ENCODE results near the gene SGMS2. TPM values are rescaled to one million over a fixed set of nuclear protein-coding genes. Genes with fewer than 3 reads are reported as not detected.
A peak's percentile ranks its signal among the peaks of the same experiment; 100 is the strongest.

Gene SGMS2
- total and polyA plus RNA-seq, 2 of the 4 experiments (the other 2 are of a cell fraction), result 13.4 to 37.5 TPM

DNA sequence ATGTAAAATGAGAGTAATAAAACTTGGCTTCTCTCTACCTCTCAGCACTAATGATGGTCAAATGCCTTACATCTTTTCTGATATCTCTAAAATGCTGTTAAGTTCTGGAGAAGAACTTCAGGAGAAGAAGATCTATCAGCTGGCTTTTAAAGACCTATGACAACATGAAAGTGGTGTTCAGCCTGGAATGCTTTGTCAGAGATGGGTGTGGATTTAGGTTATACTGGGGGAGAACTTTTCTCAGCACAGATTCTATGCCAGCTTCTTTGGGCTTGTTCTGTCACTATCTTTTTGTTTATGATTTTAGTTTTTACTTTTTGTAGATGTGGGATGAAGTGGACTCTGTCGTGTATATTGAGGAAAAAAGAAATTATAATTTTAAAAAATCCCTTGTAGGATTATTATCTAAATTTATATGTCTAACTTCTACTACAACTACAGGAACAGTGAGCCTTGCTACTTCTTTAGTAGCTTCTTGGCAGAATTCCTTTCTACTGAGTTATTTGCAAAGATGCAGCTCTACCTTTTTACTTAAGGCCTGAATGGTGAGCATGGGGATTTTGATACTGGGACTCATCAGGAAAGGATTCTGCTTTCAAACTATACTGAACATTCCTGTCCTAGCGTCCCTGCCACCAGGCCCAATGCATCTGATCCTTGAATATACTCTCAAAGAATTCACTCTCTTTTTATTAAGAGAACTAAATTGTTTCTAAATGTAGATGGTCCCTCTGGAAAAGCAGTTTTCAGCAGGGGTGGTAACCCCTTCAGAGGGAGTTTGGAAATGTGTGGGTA is 126.2 kb downstream of the SGMS2 start (continued):
- TF ChIP-seq RFX5 (IDR thresholded peaks at IDR 0.05; ENCODE audit: low read depth, low read length) (no peak), SMC3 (IDR thresholded peaks at IDR 0.05; ENCODE audit: low read depth, low read length) (no peak)

DNA sequence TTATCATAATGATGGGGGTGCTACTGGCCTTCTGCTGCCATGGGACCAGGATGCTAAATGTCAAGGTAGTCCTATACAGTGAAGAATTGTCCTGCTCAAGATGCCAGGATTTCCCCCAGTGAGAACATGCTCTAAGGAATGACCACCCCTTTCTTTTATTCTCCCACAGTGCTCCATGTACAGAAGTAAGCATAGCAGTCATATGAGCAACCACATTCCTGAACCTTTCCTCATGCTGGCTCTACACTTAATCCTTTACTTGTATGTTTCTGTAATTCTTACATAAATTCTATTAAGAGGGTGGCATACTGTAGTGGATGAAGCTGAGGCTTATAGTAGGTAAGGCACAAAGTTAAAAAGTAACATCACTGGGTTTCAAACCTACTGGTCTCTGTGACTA is 126.8 kb downstream of the SGMS2 start:
- no peaks in the 10 kb centered on the region for H3K27me3 ChIP-seq (ENCODE audit: control insufficient read depth, insufficient read depth, low read length)

More for the DNA sequence above, 126.8 kb downstream of the SGMS2 start:
- Histone ChIP-seq H4K20me1 (ENCODE audit: insufficient read depth, low read length) (no peaks in the 10 kb centered on the region), H3K27ac (ENCODE audit: insufficient read depth, low read length) (peak overlapping the region; percentile 35; the same call in 1 of the 2 replicates), H2BK15ac (ENCODE audit: low read depth, low read length) (peak overlapping the region; percentile 93; the same call in 2 of the 3 replicates), H3K4ac (ENCODE audit: low read depth, low read length) (peak overlapping the region; percentile 89), H2AK9ac (replicated peaks; ENCODE audit: low read depth, low read length, poor library complexity) (peak overlapping the region; percentile 71), H3K9ac (ENCODE audit: low read depth, low read length) (no peak overlapping the region), H4K91ac (ENCODE audit: insufficient read depth, low read depth, low read length) (peak overlapping the region; percentile 62), H3K23ac (ENCODE audit: low read depth, low read length) (peak overlapping the region; percentile 84; the same call in 1 of the 2 replicates), H2AFZ (replicated peaks; ENCODE audit: low read length, poor library complexity) (peak overlapping the region; percentile 74), H2BK5ac (ENCODE audit: low read depth, low read length, poor library complexity, severe bottlenecking) (peak overlapping the region; percentile 89), H3K4me2 (ENCODE audit: low read depth, low read length) (peak overlapping the region; percentile 63), H2AK5ac (ENCODE audit: low read depth, low read length) (peak overlapping the region; percentile 76), H2BK120ac (ENCODE audit: low read depth, low read length) (peak overlapping the region; percentile 62), H3K79me1 (ENCODE audit: low read depth in 1 of 2, low read length in 2 of 2) (no peaks in the 10 kb centered on the region; a peak in 1 of 4 replicates), H3K4me3 (ENCODE audit: insufficient read depth, low read depth, low read length) (no peak overlapping the region), H3K18ac (ENCODE audit: low read depth, low read length) (peak overlapping the region; percentile 46; the same call in 1 of the 2 replicates), H2BK20ac (ENCODE audit: low read depth, low read length) (peak overlapping the region; percentile 85), H4K5ac (ENCODE audit: low read depth, low read length) (0 out of 2 replicates have a peak overlapping the region, but pooled peaks have one; percentile 5), H3K9me1 (ENCODE audit: insufficient read depth, low read length) (peaks cover 5% of the 10 kb centered on the region), H3K9me3 (ENCODE audit: control insufficient read depth, insufficient read depth, low read length) (no peaks in the 10 kb centered on the region), H3K14ac (replicated peaks; ENCODE audit: low read depth, low read length) (peak overlapping the region; percentile 77), H4K8ac (ENCODE audit: low read depth in 2 of 2, low read length in 2 of 2) (peak overlapping the region in 1 of 2 experiments; percentile 78; a peak in 2 of 4 replicates), H3K56ac (ENCODE audit: extremely low read depth, insufficient read depth, low read length) (peak overlapping the region; percentile 36; the same call in 1 of the 2 replicates), H3K36me3 (ENCODE audit: control insufficient read depth, insufficient read depth, low read length) (peaks cover 5% of the 10 kb centered on the region), H3K4me1 (ENCODE audit: control insufficient read depth, insufficient read depth, low read length) (peaks cover 8% of the 10 kb centered on the region)
- ATAC-seq (ENCODE audit: low read depth), result peak; percentile 97
- intact Hi-C loops (cut with micrococcal nuclease), result no loop called here
- BruUV-seq (replicated peaks), result no TSS peak
- dilution Hi-C loops (cut with HindIII; ENCODE audit: low sequenced_read_pairs, unreplicated experiment), result no loop called here
- peak; percentile 89 for DNase-seq
- CTCF ChIA-PET, result no interaction called here
- POLR2A ChIA-PET (ENCODE audit: unreplicated experiment), result no interaction called here
- in situ Hi-C loops (cut with MboI; ENCODE audit: low sequenced_read_pairs), result no loop called here
- TF ChIP-seq POLR2A (IDR thresholded peaks at IDR 0.05; ENCODE audit: low read depth, low read length), result no peak
- TF ChIP-seq CEBPB (IDR thresholded peaks at IDR 0.05; ENCODE audit: low read depth, low read length), result peak; percentile 53; the same call in 1 of the 2 replicates
